HG03097 (cell line): ENCODE results near the gene TWF2.

Source experiments
- ATAC-seq: cut with Tn5 transposase; IDR thresholded peaks from one replicate; pipeline ENCODE4 v1.9.1; 2021; ENCODE audit not compliant: unreplicated experiment, low FRiP score

TWF2 gene

GRCh38 chr3:52185837-52186236 lies 53.1 kb downstream of the TWF2 start:
- no peak for ATAC-seq

GRCh38 chr3:52185311-52185710 lies 53.6 kb downstream of the TWF2 start:
- ATAC-seq: no peak

- ATAC-seq: no peak
These were observed 54.3 kb downstream of the TWF2 start for GRCh38 chr3:52184690-52185089.

GRCh38 chr3:52183786-52184445 lies 55.0 kb downstream of the TWF2 start:
- no peak for ATAC-seq

- ATAC-seq: no peak
These were observed 56.3 kb downstream of the TWF2 start for GRCh38 chr3:52182691-52183090.

GRCh38 chr3:52182196-52182595 lies 56.8 kb downstream of the TWF2 start:
- no peak for ATAC-seq

- no peak for ATAC-seq
These were observed 57.4 kb downstream of the TWF2 start for GRCh38 chr3:52181543-52181942.
